AG09319 (cell line): ENCODE results near the gene TMEM86B.

Experiments used
- DNase-seq: peaks from one replicate; pipeline ENCODE4 v3.0.0-alpha.2; 2010; ENCODE audit warnings: low read depth; ENCODE audit errors: extremely low read depth
- TF ChIP-seq, protein P1 (sequence below): IDR thresholded peaks from 2 replicates; pipeline ENCODE4 v1.5.1; 2011; ENCODE audit warnings: low read depth, mild to moderate bottlenecking, inconsistent platforms, low read length, moderate library complexity

The TMEM86B gene

DNA sequence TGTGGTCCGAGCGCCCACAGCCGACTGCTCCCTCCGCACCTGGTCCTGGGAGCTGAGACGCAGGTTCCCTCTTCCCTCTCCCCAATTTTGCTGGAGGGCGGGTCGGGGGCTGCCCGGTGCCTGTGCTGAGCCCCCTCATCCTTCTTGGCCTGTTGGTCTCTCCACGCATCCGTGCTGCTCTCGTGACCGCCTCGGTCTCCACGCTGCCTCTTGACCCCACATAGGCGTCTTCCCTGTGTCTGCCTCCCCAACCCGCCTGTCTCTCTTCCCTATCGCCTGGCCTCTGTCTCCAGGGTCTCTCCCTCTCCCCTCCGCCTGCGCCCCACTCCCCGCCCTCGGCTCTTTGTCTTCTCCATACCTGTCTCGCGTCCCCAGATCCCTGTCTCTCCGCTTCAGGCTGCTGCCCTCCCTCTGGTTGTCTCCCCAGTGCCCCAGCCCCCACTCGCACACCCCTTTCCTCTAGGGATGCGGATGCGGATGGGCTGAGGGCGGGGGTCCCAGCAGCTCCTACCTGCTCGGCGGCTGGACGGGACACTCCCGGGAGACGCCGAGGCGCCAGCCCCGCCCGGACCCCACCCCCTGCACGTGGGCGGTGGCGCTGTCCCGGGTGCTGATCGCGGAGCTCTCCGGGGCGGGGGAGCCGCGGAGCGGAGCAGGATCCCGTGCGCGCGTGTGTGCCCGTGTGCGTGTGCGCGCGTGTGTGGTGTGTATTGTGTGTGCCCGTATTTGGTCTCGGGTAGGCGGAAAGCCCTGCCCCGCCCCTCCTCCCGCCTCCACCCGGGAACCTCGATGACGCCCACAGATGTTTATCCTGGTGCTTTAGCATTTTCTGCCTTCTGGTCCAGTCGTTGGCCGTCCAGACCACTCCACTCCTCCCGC is 48.7 kb downstream of the TMEM86B start, which contains the start of gene SYT5:
Gene SYT5, minus strand, starts transcription at position 684 of the 879 bp plus-strand sequence. CDS start 1,248 bp downstream, outside the sequence.
- no peak for DNase-seq
- TF ChIP-seq, protein P1, sequence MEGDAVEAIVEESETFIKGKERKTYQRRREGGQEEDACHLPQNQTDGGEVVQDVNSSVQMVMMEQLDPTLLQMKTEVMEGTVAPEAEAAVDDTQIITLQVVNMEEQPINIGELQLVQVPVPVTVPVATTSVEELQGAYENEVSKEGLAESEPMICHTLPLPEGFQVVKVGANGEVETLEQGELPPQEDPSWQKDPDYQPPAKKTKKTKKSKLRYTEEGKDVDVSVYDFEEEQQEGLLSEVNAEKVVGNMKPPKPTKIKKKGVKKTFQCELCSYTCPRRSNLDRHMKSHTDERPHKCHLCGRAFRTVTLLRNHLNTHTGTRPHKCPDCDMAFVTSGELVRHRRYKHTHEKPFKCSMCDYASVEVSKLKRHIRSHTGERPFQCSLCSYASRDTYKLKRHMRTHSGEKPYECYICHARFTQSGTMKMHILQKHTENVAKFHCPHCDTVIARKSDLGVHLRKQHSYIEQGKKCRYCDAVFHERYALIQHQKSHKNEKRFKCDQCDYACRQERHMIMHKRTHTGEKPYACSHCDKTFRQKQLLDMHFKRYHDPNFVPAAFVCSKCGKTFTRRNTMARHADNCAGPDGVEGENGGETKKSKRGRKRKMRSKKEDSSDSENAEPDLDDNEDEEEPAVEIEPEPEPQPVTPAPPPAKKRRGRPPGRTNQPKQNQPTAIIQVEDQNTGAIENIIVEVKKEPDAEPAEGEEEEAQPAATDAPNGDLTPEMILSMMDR: no peak

DNA sequence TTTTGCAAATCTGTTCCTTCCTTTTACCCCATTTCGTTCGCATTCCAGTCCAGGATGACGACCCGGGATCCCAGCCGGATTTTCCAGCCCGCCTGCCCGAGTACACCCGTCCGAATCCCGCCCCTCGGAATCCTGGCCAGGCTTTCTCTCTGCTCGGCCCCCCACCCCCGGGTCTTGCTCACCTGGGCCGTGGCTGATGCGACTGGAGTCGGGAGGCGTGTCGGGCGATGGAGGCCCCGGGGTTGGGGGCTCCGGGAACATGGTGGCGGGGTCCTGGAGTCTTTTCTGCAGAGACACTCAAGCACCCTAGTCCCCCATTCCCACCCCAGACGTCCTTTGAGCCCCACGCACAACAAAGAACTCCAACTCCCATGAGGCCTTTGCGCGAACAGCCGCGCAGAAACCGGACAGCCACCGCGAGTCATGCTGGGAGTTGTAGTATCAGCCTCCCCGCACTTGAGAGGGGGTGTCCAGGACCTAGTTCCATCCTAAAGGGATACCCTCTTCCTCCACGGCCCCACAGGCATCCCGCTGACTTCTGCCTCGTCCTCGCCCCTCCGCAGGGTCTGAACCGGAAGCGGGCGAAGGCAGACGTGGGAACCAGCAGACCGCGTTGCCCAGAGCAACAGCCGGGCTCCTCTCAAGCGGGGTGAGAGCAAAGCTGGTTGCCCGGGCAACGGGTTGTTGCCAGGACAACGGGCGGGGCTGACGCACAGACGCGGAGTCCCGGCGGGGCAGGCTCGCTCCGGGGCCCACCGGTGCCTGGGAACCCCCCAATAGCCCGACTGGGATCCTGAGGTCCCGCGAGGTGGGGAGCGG is 49.6 kb downstream of the TMEM86B start:
- TF ChIP-seq, protein P1: no peak
- DNase-seq: no peak
